Upper lobe of left lung (tissue), 4 donors: Measurements from ENCODE around the gene GALM.

ENCODE experiments used
- CTCF ChIP-seq, 6 experiments: fragments of 450-650 bp in 4 of 6; fragments of 200-600 bp in 2 of 6; sonication (generic) in 2 of 6; IDR thresholded peaks; one replicate each; pipeline ENCODE4 v1.5.1; 2016 to 2019; ENCODE audit warnings: antibody characterized with exemption in 6 of 6
- POLR2A ChIP-seq, 4 donors: fragments of 450-650 bp; IDR thresholded peaks; one replicate each; pipeline ENCODE4 v1.5.1; 2016 to 2017; ENCODE audit warnings: antibody characterized with exemption in 4 of 4, mild to moderate bottlenecking in 2 of 4

GRCh38 chr2:38682008-38682575 lies 16.2 kb downstream of the GALM start:
- TF ChIP-seq CTCF (IDR thresholded peaks at IDR 0.05): no peak
- no peak for TF ChIP-seq POLR2A (IDR thresholded peaks at IDR 0.05)
